Ovary (tissue), 3 donors: ENCODE measurements around the gene KLHL3.

ENCODE experiments used
- CTCF ChIP-seq, 3 donors: fragments of 450-650 bp in 2 of 3; fragments of 200-600 bp in 1 of 3; IDR thresholded peaks; one replicate each; pipeline versions ENCODE4 v1.5.1 to v1.8.0; 2016 to 2022; ENCODE audit warnings: antibody characterized with exemption in 3 of 3, mild to moderate bottlenecking in 1 of 3
- EP300 ChIP-seq: sonication (generic); formaldehyde crosslinking; IDR thresholded peaks from one replicate; pipeline ENCODE4 v1.6.1; 2017; ENCODE audit warnings: antibody characterized with exemption
- POLR2A ChIP-seq: fragments of 450-650 bp; IDR thresholded peaks from one replicate; pipeline ENCODE4 v1.6.1; 2017; ENCODE audit warnings: antibody characterized with exemption, mild to moderate bottlenecking, moderate library complexity
- donor health status: DM: no; HTN: no; CAD: no.

- no peak for TF ChIP-seq POLR2A
- no peak for TF ChIP-seq CTCF (IDR thresholded peaks at IDR 0.05)
- TF ChIP-seq EP300, result no peak
Measured at GRCh38 chr5:137619191-137619870, 116.6 kb downstream of the KLHL3 start.
